GM19351 (cell line): ENCODE data around the gene MYO9B.
"Not testable (repeated sequence)": the region's sequence is repeated elsewhere in the genome, so short reads cannot be mapped to it uniquely, and the experiment has no call there.

Experiments used
- ATAC-seq: cut with Tn5 transposase; IDR thresholded peaks from one replicate; pipeline ENCODE4 v1.9.1; 2021; ENCODE audit warnings: mild to moderate bottlenecking, moderate library complexity; ENCODE audit not compliant: unreplicated experiment

MYO9B gene

DNA sequence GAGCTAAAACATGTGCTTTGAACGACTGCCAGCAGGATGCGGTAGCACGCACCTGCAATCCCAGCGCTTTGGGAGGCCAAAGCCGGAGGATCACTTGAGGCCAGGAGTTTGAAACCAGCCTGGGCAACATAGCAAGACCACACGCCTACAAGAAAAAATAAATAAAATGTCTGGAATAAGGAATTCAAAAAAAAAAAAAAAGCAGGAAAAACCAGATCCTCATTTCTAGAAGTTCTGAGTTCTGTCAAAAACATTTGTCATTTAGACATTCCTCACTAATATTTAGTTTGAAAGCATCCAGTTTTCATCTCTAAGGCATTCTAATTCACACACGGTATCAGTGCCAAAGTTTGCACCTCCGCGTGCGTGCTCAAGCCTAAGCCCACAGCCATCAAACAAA is 102.7 kb downstream of the MYO9B start:
- ATAC-seq: no peak

GRCh38 chr19:17180997-17181702 is 105.6 kb downstream of the MYO9B start:
- ATAC-seq: no peak

DNA sequence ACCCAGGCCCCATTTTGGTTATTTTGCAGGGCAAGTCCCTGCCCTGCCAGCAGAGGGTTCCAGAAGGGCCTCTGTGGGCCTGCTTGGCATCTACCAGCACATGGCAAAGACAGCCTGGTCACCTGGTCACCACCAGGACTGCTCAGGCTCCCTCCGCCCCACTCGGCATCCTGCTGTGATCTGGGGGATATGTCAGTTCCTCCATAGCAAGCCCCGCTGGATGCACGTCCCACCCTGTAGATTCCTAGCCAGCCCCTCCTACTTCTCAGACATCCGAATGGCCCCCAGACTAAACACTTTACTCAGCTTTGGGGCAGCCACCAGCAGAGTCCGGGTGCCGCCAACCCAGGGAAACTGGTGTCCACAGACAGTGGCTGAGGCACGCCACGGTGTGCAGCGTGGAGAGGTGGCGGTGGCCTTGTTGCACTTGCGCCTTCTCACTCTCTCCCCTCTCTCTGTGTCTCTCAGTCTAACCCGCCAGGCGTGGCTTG is 107.7 kb downstream of the MYO9B start:
- no peak for ATAC-seq

DNA sequence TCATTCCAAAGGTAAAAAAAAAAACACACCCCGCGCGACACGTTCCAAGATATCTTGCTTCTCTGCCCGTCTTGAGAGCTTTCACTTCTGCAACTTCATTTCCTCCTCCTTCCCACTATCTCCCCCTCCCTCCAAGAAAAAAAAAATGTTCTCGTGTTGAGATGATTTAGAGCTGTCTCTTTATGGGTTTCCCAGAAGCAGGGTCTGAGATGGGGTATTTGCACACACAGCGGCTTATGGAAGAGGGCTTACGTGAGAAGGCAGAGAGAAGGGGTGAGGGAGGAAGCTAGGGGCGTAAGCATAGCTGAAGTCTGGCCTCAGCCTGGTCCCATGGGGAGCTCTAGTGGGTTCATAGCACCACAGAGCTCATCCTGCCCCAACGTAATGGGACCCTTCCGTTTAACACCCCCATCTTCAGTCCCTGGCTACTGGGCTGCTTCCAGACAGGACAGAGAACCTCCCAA is 108.3 kb downstream of the MYO9B start:
- ATAC-seq: no peak

GRCh38 chr19:17184371-17184841 is 108.8 kb downstream of the MYO9B start:
- no peak for ATAC-seq

GRCh38 chr19:17185590-17185989 is 110.0 kb downstream of the MYO9B start:
- no peak for ATAC-seq

- not testable (repeated sequence) for ATAC-seq
Measured at GRCh38 chr19:17191736-17192135, 116.2 kb downstream of the MYO9B start.

DNA sequence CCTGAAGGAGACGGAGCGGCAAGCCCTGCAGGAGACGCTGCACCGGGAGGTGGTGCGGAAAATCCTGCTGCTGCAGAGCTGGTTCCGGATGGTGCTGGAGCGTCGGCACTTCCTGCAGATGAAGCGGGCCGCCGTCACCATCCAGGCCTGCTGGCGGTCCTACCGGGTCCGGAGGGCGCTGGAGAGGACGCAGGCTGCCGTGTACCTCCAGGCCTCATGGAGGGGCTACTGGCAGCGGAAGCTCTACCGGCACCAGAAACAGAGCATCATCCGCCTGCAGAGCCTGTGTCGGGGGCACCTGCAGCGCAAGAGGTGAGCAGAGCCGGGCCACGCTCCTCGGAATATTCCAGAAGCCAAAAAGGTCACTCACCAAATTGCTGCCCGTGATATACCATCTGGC is 117.2 kb downstream of the MYO9B start:
- ATAC-seq: no peak

DNA sequence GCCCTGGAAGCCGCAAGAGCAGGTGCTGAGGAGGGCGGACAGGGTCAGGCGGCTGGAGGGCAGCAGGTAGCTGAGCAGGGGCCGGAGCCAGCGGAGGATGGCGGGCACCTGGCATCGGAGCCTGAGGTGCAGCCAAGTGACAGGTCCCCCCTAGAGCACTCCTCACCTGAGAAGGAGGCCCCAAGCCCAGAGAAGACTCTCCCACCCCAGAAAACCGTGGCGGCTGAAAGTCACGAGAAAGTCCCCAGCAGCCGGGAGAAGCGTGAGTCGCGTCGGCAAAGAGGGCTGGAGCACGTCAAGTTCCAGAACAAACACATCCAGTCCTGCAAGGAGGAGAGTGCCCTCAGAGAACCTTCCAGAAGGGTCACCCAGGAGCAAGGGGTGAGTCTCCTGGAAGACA is 119.0 kb downstream of the MYO9B start:
- no peak for ATAC-seq

- no peak for ATAC-seq
Measured at GRCh38 chr19:17195106-17195505, 119.5 kb downstream of the MYO9B start.

DNA sequence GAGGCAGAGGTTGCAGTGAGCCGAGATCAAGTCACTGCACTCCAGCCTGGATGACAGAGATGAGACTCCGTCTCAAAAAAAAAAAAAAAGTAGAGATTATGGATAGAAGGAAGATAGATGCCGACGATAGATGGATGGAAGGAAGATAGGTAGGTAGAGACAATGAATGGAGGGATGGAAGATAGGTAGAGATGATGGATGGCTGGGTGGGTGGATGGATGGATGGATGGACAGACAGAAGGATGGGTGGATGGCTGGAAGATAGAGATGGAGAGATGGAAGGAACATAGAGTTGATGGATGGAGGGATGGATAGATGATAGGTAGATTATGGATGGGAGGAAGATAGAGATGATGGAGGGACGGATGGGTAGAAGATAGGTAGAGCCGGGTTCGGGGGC is 121.0 kb downstream of the MYO9B start:
- ATAC-seq: no peak

DNA sequence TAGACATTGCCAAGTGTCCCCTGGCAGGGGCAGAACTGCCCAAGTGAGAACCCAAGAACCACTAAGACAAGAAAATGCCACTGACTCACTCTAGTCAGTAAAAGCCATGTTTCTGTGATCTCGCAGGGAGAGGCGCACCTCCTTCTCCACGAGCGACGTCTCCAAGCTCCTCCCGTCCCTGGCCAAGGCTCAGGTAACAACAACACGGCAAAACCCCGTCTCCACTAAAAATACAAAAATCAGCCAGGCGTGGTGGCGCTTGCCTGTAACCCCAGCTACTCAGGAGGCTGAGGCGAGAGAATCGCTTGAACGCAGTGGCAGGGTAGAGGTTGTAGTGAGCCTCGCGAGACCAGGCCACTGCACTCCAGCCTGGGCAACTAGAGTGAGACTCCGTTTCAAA is 122.1 kb downstream of the MYO9B start:
- ATAC-seq: no peak

GRCh38 chr19:17200408-17201079 is 125.0 kb downstream of the MYO9B start:
- no peak for ATAC-seq

GRCh38 chr19:17202249-17202648 is 126.7 kb downstream of the MYO9B start:
- ATAC-seq: no peak

DNA sequence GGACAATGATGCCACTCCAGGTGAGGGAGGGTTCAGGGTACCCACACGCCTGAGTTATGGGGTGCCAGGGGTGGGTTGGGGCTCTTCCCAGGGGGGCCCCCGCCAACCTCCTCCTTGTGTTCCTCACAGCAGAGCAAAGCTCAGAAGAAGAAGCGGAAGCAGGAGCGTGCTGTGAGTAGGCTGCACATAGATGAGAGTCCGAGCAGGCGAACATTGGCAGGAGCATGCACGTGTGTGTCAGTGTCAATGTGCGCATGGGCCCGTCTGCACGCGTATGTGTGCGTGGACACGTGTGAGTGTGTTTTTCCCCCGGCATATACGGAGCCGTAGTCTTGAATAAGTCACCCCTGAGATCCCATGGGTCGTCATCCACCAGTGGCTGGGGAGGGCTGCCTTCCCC is 127.1 kb downstream of the MYO9B start:
- no peak for ATAC-seq

DNA sequence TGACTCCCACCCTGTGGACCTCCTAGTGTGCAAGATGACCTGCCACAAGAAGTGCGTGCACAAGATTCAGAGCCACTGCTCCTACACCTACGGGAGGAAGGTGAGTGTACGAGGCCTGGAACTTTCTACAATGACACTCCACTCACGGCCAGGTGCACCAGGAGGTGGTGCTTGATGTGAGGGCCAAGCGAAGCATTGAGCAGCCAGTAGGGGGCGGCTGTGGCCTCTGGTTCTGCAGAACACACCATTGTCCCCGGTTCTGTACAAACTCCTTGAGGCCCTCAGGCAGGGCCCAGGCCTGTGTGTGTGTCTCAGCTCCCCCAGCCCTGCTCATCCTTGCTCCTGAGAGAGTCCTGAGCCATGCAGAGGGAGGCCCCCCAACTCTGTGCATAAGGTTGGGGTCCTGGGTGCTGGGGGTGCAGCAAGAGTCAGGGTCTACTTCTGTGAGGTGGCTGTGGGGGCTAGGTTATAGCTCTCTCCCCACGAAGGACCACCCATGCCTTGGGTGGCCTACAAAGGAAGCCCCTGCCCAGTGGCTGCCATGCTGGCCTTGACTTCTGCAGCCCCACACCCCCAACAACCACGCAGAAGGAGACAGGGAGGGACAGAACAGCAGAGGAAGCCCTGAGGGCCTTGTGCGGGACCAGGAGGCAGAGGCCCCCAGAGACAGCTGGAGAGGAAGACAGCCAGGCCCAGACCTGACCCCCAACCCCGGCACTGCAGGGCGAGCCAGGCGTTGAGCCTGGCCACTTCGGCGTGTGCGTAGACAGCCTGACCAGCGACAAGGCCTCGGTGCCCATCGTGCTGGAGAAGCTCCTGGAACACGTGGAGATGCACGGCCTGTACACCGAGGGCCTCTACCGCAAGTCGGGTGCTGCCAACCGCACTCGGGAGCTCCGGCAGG is 129.9 kb downstream of the MYO9B start:
- ATAC-seq: no peak

- ATAC-seq: no peak
Measured at GRCh38 chr19:17206736-17207581, 131.4 kb downstream of the MYO9B start.

GRCh38 chr19:17209126-17210036 is 133.8 kb downstream of the MYO9B start:
- no peak for ATAC-seq

DNA sequence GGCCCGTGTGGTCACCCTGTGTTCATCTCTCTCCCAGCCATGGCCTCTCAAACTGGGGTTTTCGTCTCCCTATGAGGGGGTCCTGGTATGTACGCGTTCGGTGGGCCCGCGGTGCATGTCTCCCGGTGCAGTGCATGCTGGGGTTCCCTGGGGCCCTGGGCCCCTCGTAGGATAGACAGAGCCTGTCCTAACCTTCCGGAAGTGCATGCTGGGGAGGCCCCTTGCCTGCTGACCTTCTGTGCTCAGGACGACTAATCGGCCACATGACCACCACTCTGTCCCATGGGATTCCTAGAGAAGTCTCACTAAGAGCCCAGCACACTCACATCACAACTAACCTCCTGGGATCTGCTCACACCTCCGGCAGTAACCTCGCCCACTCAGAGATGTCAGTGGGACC is 134.7 kb downstream of the MYO9B start:
- no peak for ATAC-seq
